CD4-positive, alpha-beta T cell treated with Interleukin-21 for 1 hour (primary cell): ENCODE measurements around the gene COL5A2.

Experiments
- DNase-seq: peaks from one replicate; pipeline ENCODE4 v3.0.0-alpha.2; 2020

The COL5A2 gene

DNA sequence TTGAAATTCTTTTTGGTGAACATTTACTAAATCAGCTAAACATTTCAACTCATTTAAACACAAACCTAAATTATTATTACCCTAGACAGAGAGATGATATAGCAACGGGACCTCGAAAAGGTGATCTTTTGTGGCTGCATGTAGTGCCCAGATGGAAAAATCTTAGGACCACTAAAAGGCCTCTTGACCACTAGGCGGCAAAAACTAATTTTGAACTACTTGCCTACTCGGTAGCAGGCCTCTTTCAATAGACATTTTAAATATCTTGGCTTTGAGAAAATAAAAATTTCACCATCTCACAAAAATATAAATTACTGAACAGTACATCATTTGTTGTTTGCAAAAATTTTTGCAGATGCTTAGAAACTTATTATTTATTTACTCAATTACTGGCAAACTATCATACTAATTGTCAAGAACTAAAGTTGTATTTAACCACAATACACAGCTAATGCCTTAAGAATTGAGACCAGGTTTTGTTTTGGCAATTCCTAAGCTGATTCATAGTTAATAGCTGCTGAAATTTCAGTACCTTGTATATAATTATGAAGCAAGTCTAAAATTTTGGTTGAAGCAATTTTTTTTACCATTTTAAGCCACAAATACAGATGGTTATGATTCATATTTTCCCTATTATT lies 196.0 kb downstream of the COL5A2 start:
- DNase-seq, result no peak
